Activated CD4-positive, alpha-beta T cell treated with anti-CD3 and anti-CD28 coated beads for 36 hours (primary cell): ENCODE results near the gene RP9. TPM values are rescaled to one million over a fixed set of nuclear protein-coding genes. Genes with fewer than 3 reads are reported as not detected.

Source experiments
- ATAC-seq: fragments of 200-7000 bp; cut with Tn5 transposase; one replicate; pipeline ENCODE4 v1.10.0; 2021; ENCODE audit warnings: mild to moderate bottlenecking, moderate library complexity
- CTCF ChIA-PET: fragments of 350-600 bp; sonication (Branson Sonifier 250); formaldehyde crosslinking; loops from one replicate; lab custom pipeline; 2021; ENCODE audit warnings: antibody characterized with exemption; lab: Charles Lee
- POLR2A ChIA-PET: fragments of 350-600 bp; sonication (Branson Sonifier 250); formaldehyde crosslinking; loops from one replicate; lab custom pipeline; 2021; ENCODE audit warnings: antibody characterized with exemption, inconsistent platforms; lab: Charles Lee
- DNase-seq: peaks from one replicate; pipeline ENCODE4 v3.0.0-alpha.2; 2020
- H3K27ac Mint-ChIP-seq: one replicate; pipeline ENCODE4 v1.8.0; 2021; ENCODE audit warnings: mixed read lengths
- H3K27me3 Mint-ChIP-seq: one replicate; pipeline ENCODE4 v1.8.0; 2021; ENCODE audit warnings: mixed read lengths
- H3K36me3 Mint-ChIP-seq: one replicate; pipeline ENCODE4 v1.8.0; 2021; ENCODE audit warnings: low read depth, mixed read lengths
- H3K4me1 Mint-ChIP-seq: one replicate; pipeline ENCODE4 v1.8.0; 2021; ENCODE audit warnings: mixed read lengths
- H3K4me3 Mint-ChIP-seq: one replicate; pipeline ENCODE4 v1.8.0; 2021; ENCODE audit warnings: mild to moderate bottlenecking, moderate library complexity, mixed read lengths
- H3K9me3 Mint-ChIP-seq: one replicate; pipeline ENCODE4 v1.8.0; 2021; ENCODE audit warnings: low read depth, mixed read lengths
- intact Hi-C, 2 experiments: fragments of 100-400 bp; cut with DNase I in 1 of 2; cut with micrococcal nuclease in 1 of 2; formaldehyde crosslinking; loops; one replicate each; pipeline versions ENCODE4 v1.14.2 to v1.15.1; 2022 to 2024; cut with DNase I, micrococcal nuclease
- total RNA-seq, 2 experiments: library from RNA; stranded (reverse); gene quantifications; one replicate each; pipeline ENCODE4 v1.2.3, GENCODE V29; 2021

Gene RP9
- total RNA-seq, 2 experiments from 2014 or later = 17.2 to 19.2 TPM

DNA sequence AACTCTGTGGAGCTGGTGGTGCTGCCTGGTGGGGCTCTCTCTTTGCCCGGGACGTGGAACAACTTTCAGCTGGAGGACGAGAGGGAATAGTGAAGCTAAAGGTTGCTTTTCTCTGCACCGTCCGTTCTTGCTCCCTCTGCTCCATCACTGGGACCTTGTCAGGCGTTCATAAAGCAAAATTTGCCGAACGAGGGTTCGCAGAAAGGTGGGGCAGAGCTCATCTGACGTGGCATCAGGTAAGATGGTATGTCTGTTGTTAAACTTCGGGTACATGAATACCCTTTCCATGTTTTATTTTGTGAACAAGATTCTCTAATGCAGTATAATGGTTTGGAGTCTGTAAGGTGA is 20.6 kb upstream of the RP9 start:
- intact Hi-C loops = loop anchor here (1.0 to 5.0 kb wide), 13 partner anchors 20 to 639 kb away; partner anchors contain the start of genes AVL9 (in 2 of the 2), RP9 (in 2 of the 2), KBTBD2 (in 1 of the 2) and LSM5 (in 1 of the 2)
- POLR2A ChIA-PET = no interaction called here

DNA sequence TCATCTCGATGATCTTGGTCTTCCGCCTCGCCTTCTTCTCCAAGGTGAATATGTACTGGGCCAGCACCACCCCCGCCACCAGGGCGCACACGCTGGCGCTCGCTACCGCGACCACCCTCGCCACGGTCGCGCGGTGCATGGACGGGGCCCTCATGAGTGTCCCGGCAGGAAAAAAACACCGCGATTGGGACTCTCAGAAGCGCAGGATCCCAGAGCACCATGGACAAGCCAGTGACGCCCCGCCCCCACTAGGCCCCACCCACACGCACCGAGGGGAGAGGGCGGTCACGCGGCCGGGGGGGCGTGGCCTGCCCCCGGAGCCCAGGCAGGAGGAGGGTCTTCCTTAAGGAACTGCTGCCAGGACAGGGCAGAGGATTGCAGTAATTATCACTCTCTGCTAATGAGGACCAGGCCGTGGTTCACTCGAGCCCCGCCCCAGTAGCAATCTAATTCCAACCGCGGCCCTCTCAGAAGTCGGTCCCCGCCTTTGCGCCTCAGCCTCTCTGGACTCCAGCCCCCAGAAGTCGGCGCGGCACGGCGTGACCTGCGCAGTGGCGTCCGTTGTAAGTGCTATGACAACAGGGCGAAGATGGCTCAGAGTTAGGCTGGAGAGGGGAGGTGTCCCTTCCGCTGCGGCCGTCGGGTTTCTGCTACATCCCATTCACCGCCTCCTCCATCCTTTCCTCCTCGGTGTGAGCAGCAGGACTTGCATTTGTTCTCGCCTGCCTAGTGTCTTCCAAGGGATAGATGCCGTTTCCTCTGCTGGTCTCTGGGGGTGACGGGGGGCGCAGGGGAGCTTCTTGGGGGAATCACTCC is 20.0 kb upstream of the RP9 start, which contains the start of gene BBS9:
TSS of gene BBS9 (plus strand) at position 575 of the 816 bp plus-strand sequence. CDS start 16,689 bp downstream, outside the sequence.
- ChIA-PET CTCF (interaction anchor here (0.6 to 1.3 kb wide), 6 partner anchors 20 to 283 kb away, joined by 3 to 4 read pairs (median 4); partner anchors contain the start of gene RP9), POLR2A (no interaction called here)
- peak within 1 kb of the TSS; percentile 89 for H3K27ac Mint-ChIP-seq
- no peaks in the 10 kb centered on the region for H3K9me3 Mint-ChIP-seq
- DNase-seq (peak; percentile 96), ATAC-seq (peak; percentile 99)
- peaks cover 3% of the 10 kb centered on the region for H3K36me3 Mint-ChIP-seq
- no peaks in the 10 kb centered on the region for H3K27me3 Mint-ChIP-seq
- peak within 1 kb of the TSS; percentile 95 for H3K4me3 Mint-ChIP-seq
- intact Hi-C loops = loop anchor here (1.0 to 5.0 kb wide), 13 partner anchors 20 to 639 kb away; partner anchors contain the start of genes AVL9 (in 2 of the 2), RP9 (in 2 of the 2), KBTBD2 (in 1 of the 2) and LSM5 (in 1 of the 2)
- H3K4me1 Mint-ChIP-seq = peaks cover 16% of the 10 kb centered on the region

More for the DNA sequence above, 20.6 kb upstream of the RP9 start:
- H3K9me3 Mint-ChIP-seq = no peaks in the 10 kb centered on the region
- H3K36me3 Mint-ChIP-seq = peaks cover 4% of the 10 kb centered on the region
- DNase-seq (peak; percentile 33), ATAC-seq (peak; percentile 7)
- H3K27me3 Mint-ChIP-seq = no peaks in the 10 kb centered on the region
- CTCF ChIA-PET = interaction anchor here (1.1 to 1.3 kb wide), 4 partner anchors 20 to 284 kb away, joined by 3 to 4 read pairs (median 4); partner anchors contain the start of gene RP9
- H3K4me1 Mint-ChIP-seq = peaks cover 16% of the 10 kb centered on the region
- peak overlapping the region; percentile 95 for H3K4me3 Mint-ChIP-seq
- peak overlapping the region; percentile 89 for H3K27ac Mint-ChIP-seq

DNA sequence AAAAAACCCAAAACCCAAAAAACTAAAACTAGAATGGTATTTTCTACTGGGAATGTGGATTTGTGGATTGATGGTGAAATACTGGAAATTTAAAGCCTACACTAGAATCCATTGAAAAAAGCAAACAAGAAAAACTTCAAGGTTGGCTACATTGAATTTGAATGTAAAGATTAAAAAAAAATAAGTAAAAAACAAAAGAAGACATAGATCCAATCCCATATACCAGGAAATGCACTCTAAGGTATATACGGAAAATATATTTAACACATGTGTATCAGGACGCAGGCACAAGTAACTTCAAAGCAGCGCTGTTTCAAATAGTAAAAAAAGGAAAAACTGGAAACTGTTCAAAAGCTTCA is 19.4 kb upstream of the RP9 start:
- ChIA-PET POLR2A (no interaction called here), CTCF (interaction anchor here (0.6 to 1.3 kb wide), 5 partner anchors 19 to 282 kb away, joined by 3 to 4 read pairs (median 4); partner anchors contain the start of gene RP9)
- intact Hi-C loops = loop anchor here in 1 of 2 experiments (2.0 to 5.0 kb wide), 4 partner anchors 20 to 634 kb away; partner anchors contain the start of genes AVL9, KBTBD2, NT5C3A and RP9
- Mint-ChIP-seq H3K4me3 (peak overlapping the region; percentile 95), H3K27ac (peak overlapping the region; percentile 89), H3K4me1 (peaks cover 16% of the 10 kb centered on the region), H3K36me3 (peaks cover under 1% of the 10 kb centered on the region), H3K27me3 (no peaks in the 10 kb centered on the region), H3K9me3 (no peaks in the 10 kb centered on the region)
- ATAC-seq (no peak), DNase-seq (no peak)

DNA sequence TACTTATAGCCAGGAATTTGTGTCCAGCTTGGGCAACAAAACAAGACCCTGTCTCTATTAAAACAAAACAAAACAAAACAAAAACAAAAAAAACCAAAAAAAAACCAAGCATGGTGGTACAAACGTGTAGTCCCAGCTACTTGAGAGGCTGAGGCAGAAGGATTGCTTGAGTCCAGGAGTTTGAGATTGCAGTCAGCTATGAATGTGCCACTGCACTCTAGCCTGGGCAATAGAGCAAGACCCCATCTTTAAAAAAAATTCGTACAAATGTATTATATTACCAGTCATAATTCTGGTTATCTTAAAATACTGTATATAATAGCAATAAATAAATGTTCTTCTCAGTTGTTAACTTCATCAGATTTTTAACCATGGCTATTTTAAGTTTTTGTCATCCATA is 17.9 kb upstream of the RP9 start:
- POLR2A ChIA-PET = no interaction called here
- ATAC-seq = no peak
- Mint-ChIP-seq H3K4me3 (no peak overlapping the region), H3K9me3 (no peaks in the 10 kb centered on the region), H3K4me1 (peaks cover 16% of the 10 kb centered on the region), H3K27ac (no peak overlapping the region), H3K36me3 (no peaks in the 10 kb centered on the region), H3K27me3 (peaks cover 3% of the 10 kb centered on the region)
- CTCF ChIA-PET = interaction anchor here (0.7 to 1.9 kb wide), 2 partner anchors 13 to 20 kb away, joined by 3 to 6 read pairs; no protein-coding TSS in a partner anchor
- no peak for DNase-seq
- intact Hi-C loops = loop anchor here in 1 of 2 experiments (5.0 kb wide), 1 partner anchor 235 kb away; the partner anchor contains the start of gene KBTBD2

DNA sequence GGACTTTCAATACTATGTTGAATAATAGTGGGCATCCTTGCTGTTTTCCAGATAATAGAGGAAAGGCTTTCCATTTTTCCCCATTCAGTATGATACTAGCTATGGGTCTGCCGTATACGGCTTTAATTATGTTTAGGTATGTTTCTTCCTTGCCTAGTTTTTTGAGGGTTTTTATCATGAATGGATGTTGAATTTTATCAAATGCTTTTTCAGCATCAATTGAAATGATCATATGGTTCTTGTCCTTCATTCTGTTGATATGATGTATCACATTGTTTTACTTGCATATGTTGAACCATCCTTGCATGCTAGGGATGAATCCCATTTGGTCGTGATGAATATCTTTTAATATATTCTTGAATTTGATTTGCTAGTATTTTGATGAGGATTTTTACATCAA is 9.2 kb upstream of the RP9 start:
- Mint-ChIP-seq H3K27ac (no peak overlapping the region), H3K27me3 (peaks cover 18% of the 10 kb centered on the region), H3K4me3 (no peak overlapping the region), H3K9me3 (peaks cover 4% of the 10 kb centered on the region), H3K36me3 (peaks cover 4% of the 10 kb centered on the region), H3K4me1 (no peaks in the 10 kb centered on the region)
- ChIA-PET POLR2A (no interaction called here), CTCF (no interaction called here)
- ATAC-seq (no peak), DNase-seq (no peak)
- intact Hi-C loops = no loop called here

DNA sequence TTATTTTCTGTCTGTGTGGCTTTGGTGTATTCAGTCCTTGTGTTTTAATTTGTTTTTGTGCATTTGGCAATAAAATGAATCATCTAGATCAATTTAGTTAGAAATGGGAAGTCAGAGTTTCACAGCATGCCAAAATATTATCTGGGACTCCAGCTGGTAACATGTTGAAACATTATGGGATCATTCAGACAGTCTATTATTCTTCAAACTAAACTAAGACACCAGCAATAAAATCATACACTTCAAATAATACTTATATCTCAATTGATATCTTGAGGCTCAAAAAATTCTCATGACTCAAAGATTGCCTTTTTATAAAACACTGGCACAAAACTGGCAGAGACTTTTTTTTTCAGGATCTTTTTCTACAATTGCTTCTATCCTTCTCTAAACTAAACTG is 5.8 kb upstream of the RP9 start:
- peaks cover 4% of the 10 kb centered on the region for H3K9me3 Mint-ChIP-seq
- H3K36me3 Mint-ChIP-seq = peaks cover 4% of the 10 kb centered on the region
- CTCF ChIA-PET = interaction anchor here (0.7 kb wide), 1 partner anchor 42 kb away, joined by 3 read pairs; no protein-coding TSS in a partner anchor
- peaks cover 2% of the 10 kb centered on the region for H3K4me1 Mint-ChIP-seq
- ATAC-seq (no peak), DNase-seq (no peak)
- intact Hi-C loops = no loop called here
- H3K27ac Mint-ChIP-seq = no peak overlapping the region
- H3K4me3 Mint-ChIP-seq = no peak overlapping the region
- H3K27me3 Mint-ChIP-seq = peaks cover 15% of the 10 kb centered on the region
- POLR2A ChIA-PET = no interaction called here

DNA sequence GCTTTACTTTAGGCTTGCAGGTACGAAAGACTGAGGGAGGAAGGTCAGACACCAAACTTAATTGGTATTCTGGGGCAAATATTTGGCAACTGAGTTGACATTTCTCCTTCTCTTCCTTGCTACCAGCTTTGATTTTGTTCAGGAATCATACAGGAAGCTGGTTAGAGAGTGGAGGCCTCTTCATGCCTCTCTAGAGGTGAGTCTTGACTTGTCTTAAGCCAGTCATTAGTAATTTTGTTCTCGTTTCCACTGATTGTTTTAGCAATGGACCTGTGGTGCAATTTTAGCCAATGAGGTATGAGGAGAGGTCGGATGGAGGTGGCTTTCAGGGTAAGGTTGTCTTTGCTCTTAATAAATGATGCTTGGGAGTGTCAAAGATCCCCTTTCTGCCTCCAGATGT is 2.4 kb upstream of the RP9 start:
- ChIA-PET POLR2A (no interaction called here), CTCF (interaction anchor here (1.1 to 2.1 kb wide), 3 partner anchors 9 to 265 kb away, joined by 5 to 14 read pairs (median 6); no protein-coding TSS in a partner anchor)
- ATAC-seq = no peak
- H3K4me3 Mint-ChIP-seq = no peak overlapping the region
- H3K27me3 Mint-ChIP-seq = peaks cover 5% of the 10 kb centered on the region
- H3K9me3 Mint-ChIP-seq = no peaks in the 10 kb centered on the region
- intact Hi-C loops = no loop called here
- H3K27ac Mint-ChIP-seq = no peak overlapping the region
- H3K36me3 Mint-ChIP-seq = peaks cover 1% of the 10 kb centered on the region
- DNase-seq = no peak
- H3K4me1 Mint-ChIP-seq = peaks cover 17% of the 10 kb centered on the region

DNA sequence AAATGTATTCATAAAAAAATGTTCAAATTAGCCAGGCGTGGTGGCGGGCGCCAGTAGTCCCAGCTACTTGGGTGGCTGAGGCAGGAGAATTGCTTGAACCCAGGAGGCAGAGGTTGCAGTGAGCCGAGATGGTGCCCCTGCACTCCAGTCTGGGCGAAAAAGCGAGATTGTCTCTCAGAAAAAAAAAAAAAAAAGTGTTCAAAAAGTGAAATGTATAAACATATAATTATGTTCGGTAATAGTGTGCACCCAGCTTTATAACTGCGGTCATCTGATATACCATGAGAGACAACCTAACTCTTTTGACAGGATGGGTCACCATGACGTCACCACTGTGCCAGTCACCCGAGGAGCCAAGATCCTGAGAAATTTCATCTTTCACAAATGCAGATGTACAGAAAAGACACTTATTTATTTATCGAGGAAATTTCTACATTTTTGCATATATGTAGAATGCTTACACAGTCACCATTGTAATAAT is 594 bp upstream of the RP9 start:
- Mint-ChIP-seq H3K4me1 (peaks cover 29% of the 10 kb centered on the region), H3K4me3 (peak overlapping the region; percentile 65), H3K27ac (no peak overlapping the region), H3K27me3 (peaks cover 5% of the 10 kb centered on the region), H3K36me3 (peaks cover 1% of the 10 kb centered on the region), H3K9me3 (no peaks in the 10 kb centered on the region)
- DNase-seq = peak; percentile 30
- intact Hi-C loops = loop anchor here (1.0 to 5.0 kb wide), 14 partner anchors 19 to 619 kb away; partner anchors contain the start of genes BBS9 (in 2 of the 2), LSM5 (in 2 of the 2) and KBTBD2 (in 1 of the 2)
- no peak for ATAC-seq
- CTCF ChIA-PET = interaction anchor here (0.6 to 4.1 kb wide), 11 partner anchors 11 to 344 kb away, joined by 3 to 41 read pairs (median 5); partner anchors contain the start of genes BBS9 and NT5C3A
- POLR2A ChIA-PET = no interaction called here

DNA sequence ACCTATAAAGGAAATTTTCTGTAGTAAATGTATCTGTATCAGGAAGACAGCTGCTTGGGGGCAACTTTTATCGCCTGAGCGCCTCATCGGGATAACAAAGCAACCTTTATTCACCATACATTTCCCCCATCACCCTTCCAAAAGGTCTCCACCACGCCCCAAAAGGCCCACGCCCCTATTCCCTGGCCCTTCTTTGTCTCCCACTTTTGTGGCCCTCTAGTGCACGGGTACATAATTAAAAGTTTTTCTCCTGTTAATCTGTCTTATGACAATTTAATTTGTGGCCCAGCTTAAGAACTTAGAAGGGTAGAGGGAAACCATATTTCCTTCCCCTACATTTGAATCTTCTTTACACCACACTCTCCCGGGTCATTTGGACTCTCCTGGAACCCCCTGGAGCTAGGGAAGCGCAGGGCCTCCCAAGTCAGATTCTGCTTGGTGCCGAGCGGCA is 625 bp downstream of the RP9 start:
- Mint-ChIP-seq H3K4me1 (peaks cover 38% of the 10 kb centered on the region), H3K9me3 (no peaks in the 10 kb centered on the region), H3K4me3 (peak overlapping the region; percentile 88), H3K36me3 (peaks cover 2% of the 10 kb centered on the region), H3K27ac (peak overlapping the region; percentile 76), H3K27me3 (peaks cover 5% of the 10 kb centered on the region)
- intact Hi-C loops = loop anchor here (1.0 to 5.0 kb wide), 14 partner anchors 20 to 618 kb away; partner anchors contain the start of genes BBS9 (in 2 of the 2), LSM5 (in 2 of the 2) and KBTBD2 (in 1 of the 2)
- DNase-seq = peak; percentile 48
- ChIA-PET CTCF (interaction anchor here (0.6 to 4.1 kb wide), 29 partner anchors 9 to 665 kb away, joined by 3 to 41 read pairs (median 4); partner anchors contain the start of genes BBS9 and NT5C3A), POLR2A (no interaction called here)
- peak; percentile 6 for ATAC-seq

DNA sequence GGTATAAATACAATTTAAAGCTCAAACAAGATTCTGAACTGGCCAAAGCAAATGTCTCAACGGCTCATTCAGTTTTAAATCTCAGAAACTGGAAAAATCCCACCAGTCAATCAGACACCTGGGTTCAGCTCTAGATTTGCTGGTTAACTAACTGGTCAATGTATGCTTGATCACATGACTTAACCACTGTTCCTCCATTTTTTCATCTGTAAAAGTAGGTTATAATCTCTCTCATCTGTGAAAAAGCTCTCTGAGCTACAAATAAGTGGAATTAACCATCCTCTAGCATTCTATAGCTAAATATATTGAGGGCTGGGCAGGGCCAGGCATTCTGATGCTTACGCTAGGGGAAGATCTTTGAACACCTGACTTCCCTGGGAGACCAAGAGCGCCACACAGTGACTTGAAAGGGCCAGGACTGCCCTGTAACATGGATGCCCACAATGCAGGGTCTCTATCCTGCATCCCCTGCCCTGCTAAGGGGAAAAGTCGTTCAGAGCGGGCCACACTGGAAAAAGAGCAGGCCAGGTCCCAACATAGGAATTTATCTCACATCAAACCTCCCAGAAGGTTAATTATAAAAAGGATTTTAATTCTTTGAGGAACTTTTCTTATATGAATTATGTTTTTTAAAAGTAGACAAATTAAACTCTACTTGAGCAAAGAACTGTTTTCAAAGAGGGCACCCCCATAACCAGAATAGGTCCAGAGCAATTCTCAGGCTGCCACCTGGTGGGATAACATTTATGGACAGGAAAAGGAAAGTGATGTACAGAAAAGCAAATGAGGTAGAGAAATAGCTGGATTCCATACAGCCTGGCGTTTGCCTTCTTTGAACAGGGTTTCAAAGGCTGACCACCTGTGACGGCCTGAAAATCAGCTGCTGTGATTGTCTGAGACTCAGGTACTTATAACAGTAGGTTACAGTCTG is 1.8 kb downstream of the RP9 start:
- Mint-ChIP-seq H3K4me1 (peaks cover 39% of the 10 kb centered on the region), H3K9me3 (no peaks in the 10 kb centered on the region), H3K36me3 (peaks cover 12% of the 10 kb centered on the region), H3K4me3 (peak overlapping the region; percentile 88), H3K27me3 (peaks cover 2% of the 10 kb centered on the region), H3K27ac (peak overlapping the region; percentile 55)
- ATAC-seq (peak; percentile 24), DNase-seq (peak; percentile 71)
- POLR2A ChIA-PET = interaction anchor here (0.6 kb wide), 2 partner anchors 24 to 301 kb away, joined by 4 to 6 read pairs; no protein-coding TSS in a partner anchor
- intact Hi-C loops = loop anchor here (1.0 to 5.0 kb wide), 13 partner anchors 21 to 617 kb away; partner anchors contain the start of genes LSM5 (in 2 of the 2) and BBS9 (in 1 of the 2)
- CTCF ChIA-PET = interaction anchor here (0.6 to 4.1 kb wide), 27 partner anchors 8 to 850 kb away, joined by 3 to 41 read pairs (median 4); partner anchors contain the start of genes BBS9 and NT5C3A
